GM12878 (cell line): ENCODE data around the gene PARM1. TPM values are rescaled to one million over a fixed set of nuclear protein-coding genes. Genes with fewer than 3 reads are reported as not detected.

Source experiments
- ATAC-seq: fragments of 200-7000 bp; cut with Tn5 transposase; 3 replicates; pipeline ENCODE4 v1.9.1; 2020; ENCODE audit warnings: mild to moderate bottlenecking, moderate library complexity
- BruUV-seq: library from RNA; stranded (reverse); fragments of 400-500 nt; replicated peaks from 2 replicates; lab custom pipeline; 2021; lab: Mats Ljungman, UMichigan
- CTCF ChIA-PET: fragments of 300-600 bp; sonication (Branson Sonifier 250); formaldehyde crosslinking; extraction: SDS; loops from one replicate; lab custom pipeline; 2021; ENCODE audit warnings: inconsistent platforms; lab: Yijun Ruan, JAX
- POLR2A ChIA-PET: fragments of 350-600 bp; formaldehyde crosslinking; extraction: SDS; loops from one replicate; lab custom pipeline; 2021; ENCODE audit warnings: inconsistent platforms; lab: Charles Lee
- RAD21 ChIA-PET: fragments of 300-600 bp; sonication (Branson Sonifier 250); formaldehyde crosslinking; loops from one replicate; lab custom pipeline; 2023; ENCODE audit warnings: antibody characterized with exemption; ENCODE audit not compliant: unreplicated experiment; lab: Charles Lee
- SMC1A ChIA-PET: fragments of 300-600 bp; sonication (Branson Sonifier 250); formaldehyde crosslinking; loops from one replicate; lab custom pipeline; 2023; ENCODE audit not compliant: unreplicated experiment, uncharacterized antibody; lab: Charles Lee
- DNase-seq: peaks from one replicate; pipeline ENCODE4 v3.0.0-alpha.2; 2011; ENCODE audit warnings: low read depth, low spot score
- FAIRE-seq: peaks from 3 replicates; lab custom pipeline; 2011; peaks lifted over from hg19 to GRCh38; lab: Jason Lieb, UNC
- H2AFZ ChIP-seq: 2 replicates; pipeline ENCODE4 v1.6.0; 2011; ENCODE audit warnings: low read depth, low read length, control low read depth; ENCODE audit not compliant: control insufficient read depth
- H3K27ac ChIP-seq: 2 replicates; pipeline ENCODE4 v1.5.1; 2011; ENCODE audit warnings: control low read depth; ENCODE audit not compliant: control insufficient read depth, insufficient read depth
- H3K27me3 ChIP-seq, 2 experiments: replicated peaks in 1 of 2; 2 replicates each; pipeline versions ENCODE4 v1.6.0 to v1.6.1; 2011; ENCODE audit warnings: low read length in 1 of 2; ENCODE audit not compliant: control insufficient read depth in 2 of 2, insufficient read depth in 2 of 2
- H3K36me3 ChIP-seq, 2 experiments: 2 replicates each; pipeline ENCODE4 v1.5.1; 2011; ENCODE audit warnings: low read length in 1 of 2; ENCODE audit not compliant: control insufficient read depth in 2 of 2, insufficient read depth in 2 of 2
- H3K4me1 ChIP-seq: 2 replicates; pipeline ENCODE4 v1.6.1; 2011; ENCODE audit warnings: mild to moderate bottlenecking, low read length, moderate library complexity, mixed read lengths; ENCODE audit not compliant: control insufficient read depth, insufficient read depth
- H3K4me2 ChIP-seq: 2 replicates; pipeline ENCODE4 v1.6.0; 2011; ENCODE audit warnings: control low read depth; ENCODE audit not compliant: control insufficient read depth, insufficient read depth
- H3K4me3 ChIP-seq: fragments of 200-600 bp; sonication (generic); 2 replicates; pipeline ENCODE4 v1.5.1; 2016
- H3K79me2 ChIP-seq: 2 replicates; pipeline ENCODE4 v1.6.0; 2011; ENCODE audit warnings: low read length; ENCODE audit not compliant: control insufficient read depth, insufficient read depth
- H3K9ac ChIP-seq: 2 replicates; pipeline ENCODE4 v1.8.0; 2011; ENCODE audit warnings: low read length, control low read depth, mixed read lengths; ENCODE audit not compliant: control insufficient read depth, insufficient read depth
- H3K9me3 ChIP-seq: replicated peaks from 3 replicates; pipeline ENCODE4 v1.5.1; 2011; ENCODE audit warnings: mild to moderate bottlenecking, low read length; ENCODE audit not compliant: control insufficient read depth, insufficient read depth
- H4K20me1 ChIP-seq: 2 replicates; pipeline ENCODE4 v1.6.0; 2011; ENCODE audit not compliant: control insufficient read depth, insufficient read depth
- CTCF ChIP-seq, 3 experiments: IDR thresholded peaks in 2 of 3; conservative IDR thresholded peaks in 1 of 3; 2 replicates each; pipeline ENCODE4 v1.5.1; 2011; ENCODE audit warnings: low read depth in 3 of 3, low read length in 3 of 3, mild to moderate bottlenecking in 3 of 3, control low read depth in 2 of 3, moderate library complexity in 2 of 3, inconsistent platforms in 1 of 3, mixed read lengths in 1 of 3; ENCODE audit not compliant: control insufficient read depth in 2 of 3, insufficient read depth in 1 of 3; ENCODE audit errors: extremely low read depth in 1 of 3
- PML ChIP-seq: IDR thresholded peaks from 2 replicates; pipeline ENCODE4 v1.6.1; 2012; ENCODE audit warnings: low read length, inconsistent platforms
- RAD21 ChIP-seq: IDR thresholded peaks from 2 replicates; pipeline ENCODE4 v1.6.1; 2011; ENCODE audit warnings: mild to moderate bottlenecking, low read depth, low read length, moderate library complexity; ENCODE audit not compliant: insufficient read depth
- SMAD5 ChIP-seq: IDR thresholded peaks from 2 replicates; pipeline ENCODE4 v1.6.1; 2016; ENCODE audit warnings: antibody characterized with exemption, low read depth
- WGBS: methylation state at CpG from one replicate; pipeline ENCODE4 v1.1.6; 2016; ENCODE audit warnings: low lambda C conversion rate; ENCODE audit not compliant: insufficient replicate concordance, insufficient coverage; ENCODE audit errors: missing lambda C conversion rate; 5-methylcytosine and 5-hydroxymethylcytosine counted together
- in situ Hi-C: fragments of 300-500 bp; cut with MboI; formaldehyde crosslinking; loops from 9 replicates; pipeline ENCODE4 v1.14.3; 2018; ENCODE audit warnings: mixed read lengths
- intact Hi-C: fragments of 100-400 bp; cut with micrococcal nuclease; formaldehyde crosslinking; loops from one replicate; pipeline ENCODE4 v1.14.2; 2022; ENCODE audit not compliant: unreplicated experiment
- polyA plus RNA-seq, 11 experiments: library from polyadenylated mRNA; depleted of rRNA in 4 of 11; unstranded in 6 of 11; stranded (reverse) in 5 of 11; fragments of >200 nt; fragmentation: Nextera tagmentation in 4 of 11; fragmentation: Illumina TruSeq in 1 of 11; extraction: Ambion mirVana in 4 of 11; extraction: Trizol in 1 of 11; gene quantifications; 1 replicate in 1 of 11; 2 replicates in 10 of 11; pipeline versions ENCODE4 v1.2.1 to v1.2.3, GENCODE V29; 2011 to 2016; ENCODE audit warnings: inconsistent platforms in 2 of 11, missing spikeins in 2 of 11, low read depth in 1 of 11
- total RNA-seq, 4 experiments: library from RNA; depleted of rRNA in 3 of 4; stranded (reverse); fragments of >200 nt in 3 of 4; fragmentation: Illumina TruSeq in 1 of 4; extraction: Trizol in 1 of 4; gene quantifications; 2 replicates each; pipeline versions ENCODE4 v1.2.1 to v1.2.3, GENCODE V29; 2013 to 2021

PARM1 gene
- total and polyA plus RNA-seq, 10 of the 15 experiments (the other 5 are each of a cell fraction or from before 2014, with no cell fraction given) = 13.9 to 56.2 (median 41.3) TPM

DNA sequence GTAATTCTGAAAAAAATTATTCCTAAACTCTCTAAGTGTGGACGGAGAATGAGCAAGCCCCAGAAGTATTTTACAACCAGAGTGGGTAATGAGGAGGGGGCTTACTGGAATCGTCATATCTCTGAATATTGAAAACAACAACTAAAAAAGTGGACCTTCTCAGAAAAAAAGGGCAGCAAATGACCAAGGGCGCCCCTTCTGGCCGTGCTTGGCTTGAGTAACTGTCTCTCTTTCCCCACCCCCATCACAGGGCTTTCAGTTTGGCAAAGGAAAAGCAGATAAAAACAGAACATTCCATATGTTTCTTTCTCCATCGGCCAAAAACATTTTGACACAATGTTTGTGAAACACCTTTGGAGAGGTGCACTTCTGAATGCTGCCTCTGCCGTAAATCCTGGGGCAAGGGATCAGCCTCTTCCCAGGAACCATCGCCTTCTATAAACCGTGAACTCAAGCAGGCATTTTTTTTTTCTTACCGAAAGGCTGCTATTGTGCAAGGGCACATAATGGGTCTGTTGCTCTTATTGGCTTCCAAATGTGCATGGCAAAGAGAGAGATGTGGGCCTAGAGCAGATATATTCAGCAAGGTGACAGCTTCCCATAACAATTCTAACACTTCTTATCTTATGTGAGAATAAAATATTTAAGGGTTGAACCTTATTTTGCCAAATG, 115.4 kb downstream of the PARM1 start:
- CTCF ChIA-PET = no interaction called here
- in situ Hi-C loops = no loop called here
- BruUV-seq = no TSS peak

More for the DNA sequence above, 115.4 kb downstream of the PARM1 start:
- no peak for FAIRE-seq
- no peaks in the 10 kb centered on the region for H4K20me1 ChIP-seq
- RAD21 ChIA-PET = no interaction called here
- no peaks in the 10 kb centered on the region for H3K27me3 ChIP-seq
- H3K9me3 ChIP-seq = no peaks in the 10 kb centered on the region
- 61% methylated on average over 9 of the region's 9 CpGs for WGBS
- H3K9ac ChIP-seq = no peak overlapping the region
- no peak overlapping the region for H3K4me3 ChIP-seq
- SMC1A ChIA-PET = no interaction called here
- ATAC-seq = no peak
- no peaks in the 10 kb centered on the region; a peak in 1 of 4 replicates for H3K36me3 ChIP-seq
- H3K27ac ChIP-seq = no peak overlapping the region
- POLR2A ChIA-PET = no interaction called here
- H3K4me2 ChIP-seq = no peak overlapping the region
- TF ChIP-seq RAD21 (0 out of 2 replicates have a peak, but pooled peaks have one; percentile 29), SMAD5 (no peak), CTCF (IDR thresholded peaks at IDR 0.05 in 2 of 3, conservative IDR thresholded peaks at IDR 0.05 in 1 of 3; ENCODE audit: control insufficient read depth in 2 of 3, extremely low read depth in 1 of 3, insufficient read depth in 1 of 3, low read depth in 3 of 3, low read length in 3 of 3) (peak; percentile 11 to 35 (median 17); a peak in 3 of 6 replicates), PML (no peak)
- TF ChIP-seq, all 136 proteins: peak for 2
- no peak overlapping the region for H2AFZ ChIP-seq
- H3K4me1 ChIP-seq = no peaks in the 10 kb centered on the region
- no peak for DNase-seq
- H3K79me2 ChIP-seq = no peaks in the 10 kb centered on the region
- intact Hi-C loops = no loop called here
